Measurements from ENCODE around the gene PDHA2. TPM values are rescaled to one million over a fixed set of nuclear protein-coding genes. Genes with fewer than 3 reads are reported as not detected.
A peak's percentile ranks its signal among the peaks of the same experiment; 100 is the strongest.

The PDHA2 gene
- total RNA-seq = not detected
- not detected for polyA plus RNA-seq (ENCODE audit: insufficient read length in 6 of 6)
- long read RNA-seq, donor 1 = 0 reads
- long read RNA-seq, donor 2 = 0 reads
- long read RNA-seq, donor 3 = 0 reads
- long read RNA-seq, donor 4 = 0 reads
- long read RNA-seq, donor 5 = 0 reads
- long read RNA-seq, donor 6 = 0 reads
- long read RNA-seq, donor 7 = 0 reads
- long read RNA-seq, donor 8 = 0 reads
- long read RNA-seq, donor 9 = 0 reads
- long read RNA-seq, donor 10 = 0 reads
- long read RNA-seq, donor 11 = 0 reads
- long read RNA-seq, donor 12 = 0 reads

- no peak within 1 kb of the TSS for H3K27ac ChIP-seq
- TF ChIP-seq, protein P1, sequence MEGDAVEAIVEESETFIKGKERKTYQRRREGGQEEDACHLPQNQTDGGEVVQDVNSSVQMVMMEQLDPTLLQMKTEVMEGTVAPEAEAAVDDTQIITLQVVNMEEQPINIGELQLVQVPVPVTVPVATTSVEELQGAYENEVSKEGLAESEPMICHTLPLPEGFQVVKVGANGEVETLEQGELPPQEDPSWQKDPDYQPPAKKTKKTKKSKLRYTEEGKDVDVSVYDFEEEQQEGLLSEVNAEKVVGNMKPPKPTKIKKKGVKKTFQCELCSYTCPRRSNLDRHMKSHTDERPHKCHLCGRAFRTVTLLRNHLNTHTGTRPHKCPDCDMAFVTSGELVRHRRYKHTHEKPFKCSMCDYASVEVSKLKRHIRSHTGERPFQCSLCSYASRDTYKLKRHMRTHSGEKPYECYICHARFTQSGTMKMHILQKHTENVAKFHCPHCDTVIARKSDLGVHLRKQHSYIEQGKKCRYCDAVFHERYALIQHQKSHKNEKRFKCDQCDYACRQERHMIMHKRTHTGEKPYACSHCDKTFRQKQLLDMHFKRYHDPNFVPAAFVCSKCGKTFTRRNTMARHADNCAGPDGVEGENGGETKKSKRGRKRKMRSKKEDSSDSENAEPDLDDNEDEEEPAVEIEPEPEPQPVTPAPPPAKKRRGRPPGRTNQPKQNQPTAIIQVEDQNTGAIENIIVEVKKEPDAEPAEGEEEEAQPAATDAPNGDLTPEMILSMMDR (IDR thresholded peaks at IDR 0.05) = no peak
- intact Hi-C loops (cut with DNase I) = no loop called here
- no peak for ATAC-seq
- H3K4me1 ChIP-seq = no peaks in the 10 kb centered on the region
- no peak within 1 kb of the TSS for H3K4me3 ChIP-seq
- peaks cover 0 to 4% of the 10 kb centered on the region in 2 donors for H3K9me3 ChIP-seq
- peak in 1 of 4 donors; percentile 48 for DNase-seq
- H3K27me3 ChIP-seq = no peaks in the 10 kb centered on the region
- H3K36me3 ChIP-seq = no peaks in the 10 kb centered on the region
Measured at GRCh38 chr4:95839891-95840290, at the start of gene PDHA2. PDHA2 (plus strand) TSS chr4:95840093; CDS start chr4:95840151, 58 bp downstream.

DNA sequence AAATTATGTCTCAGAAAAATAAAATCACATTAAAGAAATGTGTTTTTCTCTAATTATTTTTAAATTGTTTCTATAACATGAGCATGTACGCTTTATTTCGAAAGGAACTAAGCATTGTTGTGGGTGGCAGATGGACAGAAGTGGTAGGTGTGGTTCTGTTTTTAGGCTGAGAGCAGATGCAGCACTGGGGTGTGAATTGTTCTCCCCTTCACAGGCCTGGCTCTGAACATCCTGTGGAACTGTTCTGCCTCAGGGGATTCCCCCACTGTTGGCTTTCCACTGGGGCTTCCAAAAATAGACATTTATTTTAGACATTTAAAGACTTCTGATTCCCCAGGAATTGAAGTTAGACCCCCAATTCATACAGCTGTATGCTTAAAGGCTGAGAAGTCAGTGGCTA, 41.9 kb upstream of the PDHA2 start:
- no peak for ATAC-seq
- TF ChIP-seq, protein P1 (IDR thresholded peaks at IDR 0.05) = no peak

DNA sequence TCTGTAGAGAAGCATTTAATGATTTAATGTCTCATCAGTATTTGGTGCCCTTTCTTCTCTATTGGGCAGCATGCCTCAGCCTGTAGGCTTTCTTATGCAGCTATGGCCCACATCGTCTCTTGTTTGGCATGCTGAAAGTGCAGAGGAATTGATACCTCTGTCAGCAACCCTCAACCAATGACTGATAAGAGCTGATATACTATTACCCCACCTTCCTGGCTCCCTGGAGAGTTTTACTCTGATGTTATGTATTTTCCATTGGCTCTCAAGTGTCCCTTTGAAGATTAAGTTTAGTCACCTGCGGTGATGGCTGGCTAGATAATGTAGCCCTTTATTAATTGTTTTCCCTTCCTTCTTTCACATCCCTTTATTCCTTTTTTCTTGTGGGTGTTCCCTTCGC, 41.2 kb upstream of the PDHA2 start:
- ATAC-seq = no peak

More for the DNA sequence above, 41.9 kb upstream of the PDHA2 start:
- DNase-seq = no peak
- Histone ChIP-seq H3K9me3 (peaks cover 0 to 5% of the 10 kb centered on the region in 2 donors), H3K27ac (no peak overlapping the region), H3K4me1 (no peaks in the 10 kb centered on the region), H3K36me3 (no peaks in the 10 kb centered on the region), H3K4me3 (no peak overlapping the region), H3K27me3 (no peaks in the 10 kb centered on the region)
- intact Hi-C loops (cut with DNase I) = no loop called here

GRCh38 chr4:95821867-95822266, 18.0 kb upstream of the PDHA2 start:
- DNase-seq (no peak), ATAC-seq (no peak)
- no peak overlapping the region for H3K4me3 ChIP-seq
- TF ChIP-seq, protein P1 (IDR thresholded peaks at IDR 0.05) = no peak
- intact Hi-C loops (cut with DNase I) = no loop called here
- no peaks in the 10 kb centered on the region for H3K4me1 ChIP-seq
- H3K27me3 ChIP-seq = no peaks in the 10 kb centered on the region
- no peaks in the 10 kb centered on the region for H3K36me3 ChIP-seq
- no peaks in the 10 kb centered on the region for H3K9me3 ChIP-seq
- no peak overlapping the region for H3K27ac ChIP-seq

More for the DNA sequence above, 41.2 kb upstream of the PDHA2 start:
- intact Hi-C loops (cut with DNase I) = no loop called here
- peaks cover 0 to 5% of the 10 kb centered on the region in 2 donors for H3K9me3 ChIP-seq
- no peak for DNase-seq
- TF ChIP-seq, protein P1 (IDR thresholded peaks at IDR 0.05) = no peak
- H3K36me3 ChIP-seq = no peaks in the 10 kb centered on the region
- no peak overlapping the region for H3K27ac ChIP-seq
- H3K4me3 ChIP-seq = no peak overlapping the region
- H3K4me1 ChIP-seq = no peaks in the 10 kb centered on the region
- no peaks in the 10 kb centered on the region for H3K27me3 ChIP-seq

DNA sequence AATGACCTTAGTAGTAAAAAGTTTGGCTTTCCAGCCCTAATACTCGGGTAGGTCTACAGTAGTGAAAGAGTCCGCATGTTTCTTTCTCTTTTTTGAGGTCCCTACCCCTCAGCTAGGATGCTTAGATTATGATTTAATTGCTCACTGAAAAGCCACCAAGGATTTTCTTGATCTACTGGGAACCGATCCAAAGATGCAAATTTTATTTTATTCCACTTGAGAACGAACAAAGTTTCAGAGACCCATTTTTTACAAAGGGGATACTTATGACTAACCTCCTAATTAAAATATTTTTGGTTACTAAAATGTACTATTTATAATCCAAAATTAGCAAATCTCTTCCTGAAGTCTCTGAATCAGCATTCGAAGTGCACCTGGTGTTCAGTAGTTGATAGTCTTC, 14.3 kb upstream of the PDHA2 start:
- H3K4me3 ChIP-seq = no peak overlapping the region
- TF ChIP-seq, protein P1 (IDR thresholded peaks at IDR 0.05) = no peak
- H3K36me3 ChIP-seq = no peaks in the 10 kb centered on the region
- DNase-seq (no peak), ATAC-seq (no peak)
- H3K4me1 ChIP-seq = no peaks in the 10 kb centered on the region
- intact Hi-C loops (cut with DNase I) = no loop called here
- no peak overlapping the region for H3K27ac ChIP-seq
- H3K27me3 ChIP-seq = no peaks in the 10 kb centered on the region
- H3K9me3 ChIP-seq = no peaks in the 10 kb centered on the region
